Measurements from ENCODE around the gene KIF3A. TPM values are rescaled to one million over a fixed set of nuclear protein-coding genes. Genes with fewer than 3 reads are reported as not detected.
A peak's percentile ranks its signal among the peaks of the same experiment; 100 is the strongest.

Gene KIF3A
- total RNA-seq, 6 experiments from 2014 or later: 1.3 to 4.2 (median 2.1) TPM

DNA sequence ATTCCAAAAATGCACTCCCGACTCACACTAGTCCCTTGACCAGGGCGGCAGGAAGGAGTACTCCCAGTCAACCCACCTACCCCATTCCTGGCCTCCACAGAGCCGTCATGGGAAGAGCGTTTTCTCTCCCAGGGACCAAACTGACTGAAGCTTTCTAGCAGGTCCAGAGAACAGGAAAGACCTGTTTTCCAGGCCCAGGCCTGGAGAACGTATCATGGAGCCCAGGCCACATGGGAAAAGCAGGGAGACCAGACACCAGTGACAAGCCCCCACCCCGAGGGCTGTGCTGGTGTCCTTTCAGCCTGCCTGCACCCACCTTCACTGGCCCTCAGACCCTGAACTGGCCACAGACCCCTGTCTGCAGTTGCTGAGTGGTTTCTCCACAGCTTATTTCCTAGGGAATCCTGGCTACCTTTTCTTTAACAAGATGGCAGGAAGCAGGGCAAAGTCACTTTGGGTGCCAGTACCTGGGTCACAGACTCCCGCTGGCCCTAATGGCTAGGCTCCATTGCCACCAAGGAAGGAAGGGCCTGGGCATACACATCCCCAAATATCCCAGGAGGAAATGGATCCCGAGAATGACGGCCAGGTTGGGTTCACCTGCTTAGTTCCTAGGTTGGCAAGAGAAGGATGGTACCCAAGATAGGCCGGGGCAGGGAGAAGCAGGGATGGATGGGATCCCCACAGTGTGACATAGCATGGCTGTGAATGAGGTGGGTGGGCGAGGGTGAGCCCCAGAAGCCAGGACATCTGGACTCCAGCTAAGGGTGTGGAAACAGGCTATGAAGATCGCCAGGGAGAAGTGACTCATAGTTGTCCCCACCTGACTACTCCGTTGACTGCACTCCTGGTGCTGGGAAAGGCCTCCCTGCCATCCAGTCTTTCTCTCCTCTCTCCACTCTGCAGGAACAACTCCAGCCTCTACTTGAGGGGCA is 22.0 kb upstream of the KIF3A start:
- H3K36me3 ChIP-seq: peaks cover 0 to 7% (median under 1%) of the 10 kb centered on the region in 4 donors
- TF ChIP-seq POLR2A (IDR thresholded peaks at IDR 0.05): no peak
- TF ChIP-seq, protein P1, sequence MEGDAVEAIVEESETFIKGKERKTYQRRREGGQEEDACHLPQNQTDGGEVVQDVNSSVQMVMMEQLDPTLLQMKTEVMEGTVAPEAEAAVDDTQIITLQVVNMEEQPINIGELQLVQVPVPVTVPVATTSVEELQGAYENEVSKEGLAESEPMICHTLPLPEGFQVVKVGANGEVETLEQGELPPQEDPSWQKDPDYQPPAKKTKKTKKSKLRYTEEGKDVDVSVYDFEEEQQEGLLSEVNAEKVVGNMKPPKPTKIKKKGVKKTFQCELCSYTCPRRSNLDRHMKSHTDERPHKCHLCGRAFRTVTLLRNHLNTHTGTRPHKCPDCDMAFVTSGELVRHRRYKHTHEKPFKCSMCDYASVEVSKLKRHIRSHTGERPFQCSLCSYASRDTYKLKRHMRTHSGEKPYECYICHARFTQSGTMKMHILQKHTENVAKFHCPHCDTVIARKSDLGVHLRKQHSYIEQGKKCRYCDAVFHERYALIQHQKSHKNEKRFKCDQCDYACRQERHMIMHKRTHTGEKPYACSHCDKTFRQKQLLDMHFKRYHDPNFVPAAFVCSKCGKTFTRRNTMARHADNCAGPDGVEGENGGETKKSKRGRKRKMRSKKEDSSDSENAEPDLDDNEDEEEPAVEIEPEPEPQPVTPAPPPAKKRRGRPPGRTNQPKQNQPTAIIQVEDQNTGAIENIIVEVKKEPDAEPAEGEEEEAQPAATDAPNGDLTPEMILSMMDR (IDR thresholded peaks at IDR 0.05): no peak
- H3K9me3 ChIP-seq: no peaks in the 10 kb centered on the region
- ATAC-seq (no peak), DNase-seq (no peak)
- intact Hi-C loops (cut with DNase I): loop anchor here in 1 of 2 donors (10.0 kb wide), 1 partner anchor 55 kb away; the partner anchor contains the start of gene SOWAHA
- H3K4me3 ChIP-seq: no peak overlapping the region
- no peaks in the 10 kb centered on the region for H3K4me1 ChIP-seq
- H3K27me3 ChIP-seq: no peaks in the 10 kb centered on the region
- no peak overlapping the region for H3K27ac ChIP-seq
- WGBS (ENCODE audit: insufficient coverage, low coverage, low lambda C conversion rate, missing lambda C conversion rate): 92% methylated on average over 7 of the region's 13 CpGs

DNA sequence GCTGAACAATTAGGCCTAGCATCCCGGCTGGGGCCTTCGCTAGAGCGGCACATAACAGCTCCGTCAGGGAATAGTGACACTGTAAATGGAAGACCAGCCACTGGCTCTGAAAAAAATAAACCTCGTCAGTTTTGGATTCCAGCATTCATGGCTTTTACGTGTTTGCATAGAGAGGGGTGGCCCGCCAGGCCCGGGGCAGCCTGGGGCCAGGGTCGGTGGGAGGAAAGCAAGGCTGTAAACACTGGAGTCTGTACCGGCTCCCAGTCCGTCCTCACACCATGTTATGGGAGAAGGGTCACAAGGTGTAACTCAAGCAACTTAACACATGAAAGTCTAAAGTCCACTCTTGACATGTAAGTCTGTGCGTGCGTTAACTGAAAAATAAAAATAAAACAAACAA is 21.1 kb upstream of the KIF3A start:
- Histone ChIP-seq H3K27me3 (no peaks in the 10 kb centered on the region), H3K4me3 (no peak overlapping the region), H3K36me3 (peaks cover 0 to 7% (median 0%) of the 10 kb centered on the region in 4 donors), H3K9me3 (no peaks in the 10 kb centered on the region), H3K27ac (no peak overlapping the region), H3K4me1 (no peaks in the 10 kb centered on the region)
- TF ChIP-seq, protein P1 (IDR thresholded peaks at IDR 0.05): no peak
- TF ChIP-seq POLR2A (IDR thresholded peaks at IDR 0.05): no peak
- ATAC-seq (no peak), DNase-seq (no peak)
- intact Hi-C loops (cut with DNase I): loop anchor here in 1 of 2 donors (10.0 kb wide), 1 partner anchor 56 kb away; the partner anchor contains the start of gene SOWAHA
- WGBS (ENCODE audit: insufficient coverage, low coverage, low lambda C conversion rate, missing lambda C conversion rate): 78% methylated on average over 10 of the region's 13 CpGs

DNA sequence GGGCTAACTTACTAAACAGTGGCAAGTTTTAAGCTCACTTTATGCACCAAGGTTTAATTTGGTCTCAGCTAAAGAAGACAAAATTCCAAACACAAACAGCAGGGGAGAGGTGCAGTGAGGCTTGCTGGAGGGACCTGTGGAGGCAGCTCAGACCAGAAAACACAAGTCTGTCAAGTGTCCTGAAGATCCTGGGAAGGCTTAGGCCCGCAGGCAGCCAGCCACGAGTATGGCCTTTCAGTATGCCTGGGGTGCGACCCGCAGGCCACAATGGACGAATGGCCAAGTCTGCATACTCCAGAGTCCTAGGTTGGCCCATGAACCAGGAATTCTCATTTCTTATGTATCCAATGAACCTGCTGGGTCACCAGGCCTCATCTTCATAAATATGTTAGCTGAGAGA is 19.2 kb upstream of the KIF3A start:
- ATAC-seq: no peak
- Histone ChIP-seq H3K36me3 (peaks cover 0 to 7% (median 0%) of the 10 kb centered on the region in 4 donors), H3K4me3 (no peak overlapping the region), H3K27me3 (no peaks in the 10 kb centered on the region), H3K27ac (no peak overlapping the region), H3K4me1 (no peaks in the 10 kb centered on the region), H3K9me3 (no peaks in the 10 kb centered on the region)
- DNase-seq: no peak
- intact Hi-C loops (cut with DNase I): loop anchor here in 1 of 2 donors (10.0 kb wide), 1 partner anchor 58 kb away; the partner anchor contains the start of gene SOWAHA
- TF ChIP-seq POLR2A (IDR thresholded peaks at IDR 0.05): no peak
- TF ChIP-seq, protein P1 (IDR thresholded peaks at IDR 0.05): no peak
- no CpG with 5 or more reads among the region's 5 CpGs for WGBS (ENCODE audit: insufficient coverage, low coverage, low lambda C conversion rate, missing lambda C conversion rate)

DNA sequence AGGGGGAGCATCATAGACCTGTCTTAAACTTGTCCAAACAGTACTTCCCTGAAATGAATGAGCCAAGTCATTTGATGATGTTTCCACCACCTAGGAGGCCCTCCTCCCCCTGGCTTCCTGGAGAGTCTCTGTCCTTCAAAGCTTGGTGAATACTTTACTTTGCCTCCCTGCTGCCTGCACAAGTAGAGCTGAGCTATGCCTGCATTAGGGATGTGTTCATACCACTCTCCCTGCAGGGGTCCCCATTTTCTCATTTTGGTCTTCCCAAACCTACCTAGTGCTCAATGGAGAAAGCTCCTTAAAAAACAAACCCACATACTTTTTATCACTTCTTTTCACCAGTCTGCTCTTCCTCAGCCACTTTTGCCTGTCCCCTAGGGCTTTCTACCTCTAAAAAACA is 17.6 kb upstream of the KIF3A start:
- ATAC-seq: peak; percentile 71 to 79 (median 74)
- Histone ChIP-seq H3K9me3 (no peaks in the 10 kb centered on the region), H3K27ac (no peak overlapping the region), H3K4me3 (no peak overlapping the region), H3K27me3 (no peaks in the 10 kb centered on the region), H3K36me3 (peaks cover 0 to 7% (median 0%) of the 10 kb centered on the region in 4 donors), H3K4me1 (no peaks in the 10 kb centered on the region)
- no peak for DNase-seq
- TF ChIP-seq, protein P1 (IDR thresholded peaks at IDR 0.05): peak in 3 of 4 donors; percentile 7 to 37 (median 27)
- TF ChIP-seq POLR2A (IDR thresholded peaks at IDR 0.05): no peak
- intact Hi-C loops (cut with DNase I): loop anchor here in 1 of 2 donors (10.0 kb wide), 1 partner anchor 60 kb away; the partner anchor contains the start of gene SOWAHA
